ENCODE results near the gene FASTK.

GRCh38 chr7:151060113-151060415, 20.5 kb downstream of the FASTK start:
- TF ChIP-seq CTCF (IDR thresholded peaks at IDR 0.05) (peak in 1 of 3 experiments; percentile 5), POLR2A (IDR thresholded peaks at IDR 0.05) (no peak)

Data from testis (tissue), 2 donors.